MM.1S (cell line): ENCODE results near the gene REEP1.

ENCODE experiments used
- EZH2 ChIP-seq: fragments of 300-600 bp; sonication (generic); optimal IDR thresholded peaks from 2 replicates; pipeline ENCODE3; 2017; ENCODE audit warnings: low read depth, mild to moderate bottlenecking, antibody characterized with exemption, low read length, mixed read lengths
- TF ChIP-seq, protein P1 (sequence below): fragments of 300-600 bp; sonication (generic); IDR thresholded peaks from 2 replicates; pipeline ENCODE4 v1.5.1; 2016; ENCODE audit warnings: antibody characterized with exemption, low read length, mixed read lengths

DNA sequence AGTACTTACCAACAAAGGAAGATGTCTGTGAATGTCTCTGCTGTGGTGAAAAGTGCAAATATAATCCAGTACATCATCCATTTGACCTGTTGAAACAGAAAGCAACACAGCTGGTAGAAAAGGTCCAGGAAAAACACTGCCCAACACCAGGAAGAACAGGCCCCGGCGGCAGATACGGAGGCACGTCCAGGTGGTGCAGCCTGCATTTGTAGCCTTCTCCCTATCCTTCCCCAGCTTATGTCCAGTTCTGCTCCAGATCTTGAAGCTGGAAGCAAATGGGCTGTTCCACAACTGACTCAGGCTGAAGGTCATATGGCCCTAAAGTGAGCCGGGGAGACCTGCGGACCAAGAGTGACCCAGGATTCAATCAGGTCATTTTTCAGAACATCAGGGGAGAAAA is 73.5 kb downstream of the REEP1 start:
- TF ChIP-seq, protein P1, sequence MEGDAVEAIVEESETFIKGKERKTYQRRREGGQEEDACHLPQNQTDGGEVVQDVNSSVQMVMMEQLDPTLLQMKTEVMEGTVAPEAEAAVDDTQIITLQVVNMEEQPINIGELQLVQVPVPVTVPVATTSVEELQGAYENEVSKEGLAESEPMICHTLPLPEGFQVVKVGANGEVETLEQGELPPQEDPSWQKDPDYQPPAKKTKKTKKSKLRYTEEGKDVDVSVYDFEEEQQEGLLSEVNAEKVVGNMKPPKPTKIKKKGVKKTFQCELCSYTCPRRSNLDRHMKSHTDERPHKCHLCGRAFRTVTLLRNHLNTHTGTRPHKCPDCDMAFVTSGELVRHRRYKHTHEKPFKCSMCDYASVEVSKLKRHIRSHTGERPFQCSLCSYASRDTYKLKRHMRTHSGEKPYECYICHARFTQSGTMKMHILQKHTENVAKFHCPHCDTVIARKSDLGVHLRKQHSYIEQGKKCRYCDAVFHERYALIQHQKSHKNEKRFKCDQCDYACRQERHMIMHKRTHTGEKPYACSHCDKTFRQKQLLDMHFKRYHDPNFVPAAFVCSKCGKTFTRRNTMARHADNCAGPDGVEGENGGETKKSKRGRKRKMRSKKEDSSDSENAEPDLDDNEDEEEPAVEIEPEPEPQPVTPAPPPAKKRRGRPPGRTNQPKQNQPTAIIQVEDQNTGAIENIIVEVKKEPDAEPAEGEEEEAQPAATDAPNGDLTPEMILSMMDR: no peak
- no peak for TF ChIP-seq EZH2
